Adrenal gland (tissue), 12 donors: ENCODE data around the gene TSPAN18. TPM values are rescaled to one million over a fixed set of nuclear protein-coding genes. Genes with fewer than 3 reads are reported as not detected.

Source experiments
- DNase-seq, 7 donors: peaks; one replicate each; pipeline ENCODE4 v3.0.0-alpha.2; 2019 to 2020
- H3K27ac ChIP-seq, 5 donors: fragments of 200-600 bp; sonication (generic) in 4 of 5; 1 replicate in 3 of 5; 2 replicates in 2 of 5; pipeline versions ENCODE4 v1.5.1 to v1.8.0; 2016 to 2020; ENCODE audit warnings: mild to moderate bottlenecking in 1 of 5
- H3K27me3 ChIP-seq: fragments of 200-600 bp; 2 replicates; pipeline ENCODE4 v1.8.0; 2021
- H3K36me3 ChIP-seq, 2 donors: fragments of 200-600 bp; replicated peaks in 1 of 2; 1 replicate in 1 of 2; 2 replicates in 1 of 2; pipeline versions ENCODE4 v1.5.1 to v1.8.0; 2018 to 2022
- H3K4me1 ChIP-seq, 2 donors: fragments of 200-600 bp; replicated peaks in 1 of 2; 1 replicate in 1 of 2; 2 replicates in 1 of 2; pipeline versions ENCODE4 v1.5.1 to v1.8.0; 2018 to 2021
- H3K4me3 ChIP-seq, 4 donors: fragments of 200-600 bp; sonication (generic) in 3 of 4; one replicate each; pipeline ENCODE4 v1.5.1; 2016 to 2018
- H3K9me3 ChIP-seq, 3 donors: fragments of 200-600 bp; sonication (generic) in 1 of 3; replicated peaks in 1 of 3; 1 replicate in 2 of 3; 2 replicates in 1 of 3; pipeline versions ENCODE4 v1.5.1 to v1.8.0; 2016 to 2021
- POLR2A ChIP-seq, 2 donors: fragments of 450-650 bp; IDR thresholded peaks; one replicate each; pipeline ENCODE4 v1.6.1; 2017; ENCODE audit warnings: antibody characterized with exemption in 2 of 2, mild to moderate bottlenecking in 2 of 2, moderate library complexity in 1 of 2
- WGBS, 4 donors: extraction: QIAGEN DNeasy Blood & Tissue Kit in 2 of 4; methylation state at CpG; one replicate each; pipeline versions ENCODE4 v1.1.5 to v1.1.7; 2013 to 2017; 5-methylcytosine and 5-hydroxymethylcytosine counted together
- intact Hi-C, 2 donors: fragments of 100-400 bp; cut with DNase I; formaldehyde crosslinking; loops; one replicate each; pipeline versions ENCODE4 v1.14.1 to v1.15.0; 2022 to 2023
- polyA plus RNA-seq, 3 donors: library from polyadenylated mRNA; stranded (reverse); fragments of 200-250 nt in 2 of 3; fragments of 350-450 nt in 1 of 3; fragmentation: Illumina TruSeq in 1 of 3; extraction: RNeasy Lipid Tissue Mini Kit (QIAGEN cat#74804) in 1 of 3; gene quantifications; one replicate each; pipeline ENCODE4 v1.2.3, GENCODE V29; 2013 to 2014
- total RNA-seq, 9 donors: library from RNA; depleted of rRNA in 4 of 9; stranded (reverse); fragments of >200 nt in 4 of 9; fragments of 120-200 nt in 1 of 9; fragmentation: NEBNext Ultra II Directional in 1 of 9; extraction: Animal tissue kit (Norgen Biotek cat#: 25700) in 1 of 9; gene quantifications; one replicate each; pipeline versions ENCODE4 v1.1.0 to v1.2.4, GENCODE V29; 2013 to 2023
- TF ChIP-seq, protein P1 (sequence below), 6 experiments: fragments of 450-650 bp in 4 of 6; fragments of 200-600 bp in 2 of 6; sonication (generic) in 1 of 6; IDR thresholded peaks; 1 replicate in 5 of 6; 2 replicates in 1 of 6; pipeline versions ENCODE4 v1.5.1 to v1.8.0; 2016 to 2021; ENCODE audit warnings: antibody characterized with exemption in 6 of 6, mild to moderate bottlenecking in 2 of 6, moderate library complexity in 1 of 6
- donor health status: healthy with polysubstance abuse.
- donor health status: Bipolar disorder and iron deficiency.
- donor health status: DM: yes; HTN: yes; CAD: no.
- donor health status: DM: no; HTN: no; CAD: no.
- donor health status: DM: no; HTN: no; CAD: no.
- donor health status: DM: yes; HTN: yes; CAD: no.

Gene TSPAN18
- total and polyA plus RNA-seq, 12 donors, result 24.5 to 168 (median 58.4) TPM

DNA sequence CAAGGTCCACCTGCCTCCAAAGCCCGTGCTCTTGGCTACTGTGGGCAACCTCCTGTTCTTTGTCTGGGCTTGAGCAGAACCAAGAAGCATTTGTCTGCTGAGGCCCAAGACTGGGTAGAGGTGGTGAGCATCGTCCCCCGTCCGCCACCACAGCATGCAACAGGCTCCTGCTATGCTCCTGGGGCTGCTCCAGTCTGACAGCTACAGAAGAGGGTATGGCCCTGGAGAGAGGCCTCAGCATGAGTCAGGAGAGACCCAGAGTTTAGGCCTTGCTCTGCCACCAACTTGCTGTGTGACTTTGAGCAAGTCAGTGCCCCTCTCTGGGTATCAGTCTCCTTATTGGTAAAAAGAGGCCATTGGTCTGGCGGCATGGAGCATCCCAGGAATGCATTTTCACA, 132.8 kb downstream of the TSPAN18 start:
- H3K27ac ChIP-seq, result no peak overlapping the region
- intact Hi-C loops, result no loop called here
- no peak for DNase-seq
- H3K36me3 ChIP-seq, result no peaks in the 10 kb centered on the region
- WGBS, 4 donors, result 93 to 100% (median 96%) methylated on average over 2 to 5 of the region's 5 CpGs
- no peak overlapping the region for H3K4me3 ChIP-seq
- TF ChIP-seq, protein P1, sequence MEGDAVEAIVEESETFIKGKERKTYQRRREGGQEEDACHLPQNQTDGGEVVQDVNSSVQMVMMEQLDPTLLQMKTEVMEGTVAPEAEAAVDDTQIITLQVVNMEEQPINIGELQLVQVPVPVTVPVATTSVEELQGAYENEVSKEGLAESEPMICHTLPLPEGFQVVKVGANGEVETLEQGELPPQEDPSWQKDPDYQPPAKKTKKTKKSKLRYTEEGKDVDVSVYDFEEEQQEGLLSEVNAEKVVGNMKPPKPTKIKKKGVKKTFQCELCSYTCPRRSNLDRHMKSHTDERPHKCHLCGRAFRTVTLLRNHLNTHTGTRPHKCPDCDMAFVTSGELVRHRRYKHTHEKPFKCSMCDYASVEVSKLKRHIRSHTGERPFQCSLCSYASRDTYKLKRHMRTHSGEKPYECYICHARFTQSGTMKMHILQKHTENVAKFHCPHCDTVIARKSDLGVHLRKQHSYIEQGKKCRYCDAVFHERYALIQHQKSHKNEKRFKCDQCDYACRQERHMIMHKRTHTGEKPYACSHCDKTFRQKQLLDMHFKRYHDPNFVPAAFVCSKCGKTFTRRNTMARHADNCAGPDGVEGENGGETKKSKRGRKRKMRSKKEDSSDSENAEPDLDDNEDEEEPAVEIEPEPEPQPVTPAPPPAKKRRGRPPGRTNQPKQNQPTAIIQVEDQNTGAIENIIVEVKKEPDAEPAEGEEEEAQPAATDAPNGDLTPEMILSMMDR (IDR thresholded peaks at IDR 0.05), result no peak
- no peak for TF ChIP-seq POLR2A (IDR thresholded peaks at IDR 0.05)
- peaks cover 4 to 26% of the 10 kb centered on the region in 2 donors for H3K4me1 ChIP-seq
- H3K9me3 ChIP-seq, result no peaks in the 10 kb centered on the region
- H3K27me3 ChIP-seq, result no peaks in the 10 kb centered on the region

DNA sequence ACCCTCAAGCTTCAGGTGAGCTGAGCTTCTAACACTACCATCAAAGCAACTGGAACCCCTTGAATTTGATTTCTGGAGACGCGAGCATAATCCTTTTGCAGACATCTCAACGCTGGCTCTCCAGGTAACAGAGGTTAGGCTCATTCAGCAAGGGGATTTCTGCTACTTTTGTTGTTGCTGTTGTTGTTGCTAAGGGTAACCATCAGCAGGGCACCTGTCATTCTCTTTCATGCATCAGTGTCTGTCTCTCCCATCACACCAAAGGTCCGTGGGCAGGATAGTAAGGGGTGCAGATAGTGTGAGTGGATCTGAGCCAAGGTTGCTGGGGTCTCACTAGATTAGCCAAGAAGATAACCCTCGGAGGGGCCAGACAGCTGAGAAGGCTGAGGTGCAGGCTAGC, 133.6 kb downstream of the TSPAN18 start:
- intact Hi-C loops, result no loop called here
- Histone ChIP-seq H3K9me3 (no peaks in the 10 kb centered on the region), H3K27ac (no peak overlapping the region), H3K4me1 (peaks cover 4 to 26% of the 10 kb centered on the region in 2 donors), H3K36me3 (no peaks in the 10 kb centered on the region), H3K27me3 (no peaks in the 10 kb centered on the region), H3K4me3 (no peak overlapping the region)
- no peak for DNase-seq
- no peak for TF ChIP-seq POLR2A (IDR thresholded peaks at IDR 0.05)
- TF ChIP-seq, protein P1 (IDR thresholded peaks at IDR 0.05), result no peak
- WGBS, 4 donors, result 92 to 98% (median 94%) methylated on average over 5 of the region's 5 CpGs

DNA sequence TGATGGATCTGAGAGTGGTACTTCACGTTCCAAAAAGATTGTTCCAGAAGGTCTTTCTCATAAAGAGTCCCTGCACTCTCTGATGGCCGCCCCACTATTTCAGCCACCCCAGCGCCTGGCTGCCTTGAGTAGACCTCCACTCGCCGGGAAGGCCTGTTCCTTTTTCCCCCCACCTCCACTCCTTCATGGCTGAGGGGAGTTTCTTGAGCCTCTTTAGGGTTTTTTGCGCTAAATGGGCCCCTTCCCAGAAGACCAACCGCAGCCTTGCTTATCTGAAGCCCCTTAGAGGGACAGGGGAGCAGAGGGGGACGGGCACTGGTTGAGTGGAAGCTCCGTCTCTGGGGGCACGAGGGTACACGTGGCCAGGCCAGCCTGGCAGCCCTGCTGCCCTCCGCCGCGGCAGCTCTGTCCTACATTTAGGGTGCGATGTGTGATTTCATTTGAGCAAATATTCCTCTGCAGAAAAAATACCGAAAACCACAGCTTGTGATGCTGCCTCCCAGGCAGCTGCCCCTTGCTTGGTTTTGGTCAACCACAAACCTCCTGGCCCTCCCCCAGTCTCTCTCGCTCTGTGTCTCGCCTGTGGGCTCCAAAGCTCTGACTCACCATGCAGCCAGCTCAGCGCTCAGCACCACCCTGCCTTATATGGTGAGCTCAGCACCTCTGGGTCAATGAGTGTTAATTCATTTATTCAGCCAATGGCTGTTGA, 135.2 kb downstream of the TSPAN18 start:
- peak; percentile 70 to 91 (median 87) for DNase-seq

DNA sequence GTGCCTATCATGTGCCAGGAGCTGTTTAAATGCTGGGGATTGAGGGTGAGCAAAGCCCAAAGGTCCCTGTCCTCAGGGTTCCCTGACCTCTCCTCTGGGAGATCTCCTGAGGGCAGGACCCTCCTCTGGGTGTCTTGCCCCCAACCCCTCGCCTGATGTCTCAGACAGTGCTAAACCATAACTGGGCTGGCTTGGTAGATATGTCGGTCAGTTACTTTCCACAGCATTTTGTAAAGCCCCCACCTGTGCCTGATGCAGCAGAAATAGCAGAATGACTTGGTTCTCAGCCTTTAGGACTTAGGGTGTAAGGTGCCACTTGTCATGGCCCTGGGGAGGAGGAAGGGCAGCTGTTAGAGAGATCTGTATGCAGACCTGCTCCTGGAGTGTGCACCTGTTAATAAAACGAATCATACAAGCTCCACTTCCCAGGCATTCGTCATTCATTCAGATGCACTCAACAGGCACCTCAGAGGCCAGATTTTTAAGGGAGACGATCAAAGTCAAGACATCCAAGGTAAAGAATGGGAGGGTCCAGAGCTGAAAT, 135.9 kb downstream of the TSPAN18 start:
- intact Hi-C loops, result no loop called here
- peaks cover 4 to 29% of the 10 kb centered on the region in 2 donors for H3K4me1 ChIP-seq
- H3K36me3 ChIP-seq, result no peaks in the 10 kb centered on the region
- WGBS, 4 donors, result 81 to 90% (median 87%) methylated on average over 5 of the region's 5 CpGs
- no peaks in the 10 kb centered on the region for H3K27me3 ChIP-seq
- DNase-seq, result no peak
- H3K4me3 ChIP-seq, result no peak overlapping the region
- peak overlapping the region in 2 of 5 donors; percentile 41 to 65 for H3K27ac ChIP-seq
- no peak for TF ChIP-seq POLR2A (IDR thresholded peaks at IDR 0.05)
- TF ChIP-seq, protein P1 (IDR thresholded peaks at IDR 0.05), result no peak
- H3K9me3 ChIP-seq, result no peaks in the 10 kb centered on the region

More for the DNA sequence above, 135.2 kb downstream of the TSPAN18 start:
- Histone ChIP-seq H3K9me3 (no peaks in the 10 kb centered on the region), H3K27ac (peak overlapping the region in 2 of 5 donors; percentile 65 to 72), H3K4me3 (no peak overlapping the region), H3K4me1 (peaks cover 4 to 29% of the 10 kb centered on the region in 2 donors), H3K27me3 (no peaks in the 10 kb centered on the region), H3K36me3 (no peaks in the 10 kb centered on the region)
- 58 to 81% (median 61%) methylated on average over 13 to 19 of the region's 19 CpGs for WGBS, 4 donors
- intact Hi-C loops, result no loop called here
- TF ChIP-seq, protein P1 (IDR thresholded peaks at IDR 0.05), result no peak
- no peak for TF ChIP-seq POLR2A (IDR thresholded peaks at IDR 0.05)
